HG02885 (cell line): Measurements from ENCODE around the gene FHAD1.

Source experiments
- ATAC-seq: cut with Tn5 transposase; IDR thresholded peaks from one replicate; pipeline ENCODE4 v1.9.1; 2021; ENCODE audit warnings: mild to moderate bottlenecking; ENCODE audit not compliant: unreplicated experiment, poor library complexity

The FHAD1 gene

GRCh38 chr1:15246960-15247614 lies at the start of gene FHAD1:
Gene FHAD1, plus strand, starts transcription at chr1:15247223. Its CDS starts 4,562 bp downstream, at chr1:15251785.
- ATAC-seq = peak; percentile 44

GRCh38 chr1:15197591-15198447 lies 49.2 kb upstream of the FHAD1 start:
- ATAC-seq = no peak

GRCh38 chr1:15198684-15199083 lies 48.3 kb upstream of the FHAD1 start:
- ATAC-seq = no peak

- ATAC-seq = no peak
Observed at GRCh38 chr1:15201221-15201620, 45.8 kb upstream of the FHAD1 start.

- ATAC-seq = no peak
Observed at GRCh38 chr1:15201849-15202551, 45.0 kb upstream of the FHAD1 start.

- ATAC-seq = no peak
Observed at GRCh38 chr1:15204931-15205330, 42.1 kb upstream of the FHAD1 start.

- ATAC-seq = no peak
Observed at GRCh38 chr1:15205586-15206346, 41.3 kb upstream of the FHAD1 start.

GRCh38 chr1:15206418-15207030 lies 40.5 kb upstream of the FHAD1 start:
- no peak for ATAC-seq

- no peak for ATAC-seq
Observed at GRCh38 chr1:15207031-15207828, 39.8 kb upstream of the FHAD1 start.

- no peak for ATAC-seq
Observed at GRCh38 chr1:15207829-15208429, 39.1 kb upstream of the FHAD1 start.

- ATAC-seq = no peak
Observed at GRCh38 chr1:15210651-15211375, 36.2 kb upstream of the FHAD1 start.

- ATAC-seq = no peak
Observed at GRCh38 chr1:15211424-15211823, 35.6 kb upstream of the FHAD1 start.

- no peak for ATAC-seq
Observed at GRCh38 chr1:15212216-15212953, 34.6 kb upstream of the FHAD1 start.

GRCh38 chr1:15212954-15213291 lies 34.1 kb upstream of the FHAD1 start:
- ATAC-seq = no peak

- ATAC-seq = no peak
Observed at GRCh38 chr1:15213341-15213821, 33.6 kb upstream of the FHAD1 start.

- no peak for ATAC-seq
Observed at GRCh38 chr1:15214527-15214926, 32.5 kb upstream of the FHAD1 start.

GRCh38 chr1:15215116-15215515 lies 31.9 kb upstream of the FHAD1 start:
- ATAC-seq = no peak
